K562 (cell line): Measurements from ENCODE around the gene FAM53A. TPM values are rescaled to one million over a fixed set of nuclear protein-coding genes. Genes with fewer than 3 reads are reported as not detected.

Experiments used
- ATAC-seq: fragments of 200-7000 bp; cut with Tn5 transposase; 3 replicates; pipeline ENCODE4 v1.9.1; 2020; ENCODE audit warnings: moderate library complexity
- BruUV-seq: library from RNA; stranded (reverse); fragments of 400-500 nt; replicated peaks from 2 replicates; lab custom pipeline; 2021; lab: Mats Ljungman, UMichigan
- CTCF ChIA-PET: fragments of 300-600 bp; formaldehyde crosslinking; extraction: SDS; loops from one replicate; lab custom pipeline; 2021; ENCODE audit warnings: low intra/inter-chr PET ratio; lab: Yijun Ruan, JAX
- POLR2A ChIA-PET: fragments of 300-600, 350-650 bp; sonication (Branson Sonifier 250); formaldehyde crosslinking; extraction: SDS; loops from one replicate; lab custom pipeline; 2021; ENCODE audit warnings: antibody characterized with exemption, inconsistent platforms; lab: Yijun Ruan, JAX
- DNase-seq, 4 experiments: peaks; one replicate each; pipeline versions ENCODE4 v3.0.0 to v3.0.0-alpha.2; 2011 to 2018; ENCODE audit warnings: low spot score in 3 of 4, mixed read lengths in 3 of 4; ENCODE audit errors: extremely low read depth in 1 of 4
- FAIRE-seq: peaks from 2 replicates; lab custom pipeline; 2011; peaks lifted over from hg19 to GRCh38; lab: Jason Lieb, UNC
- H2AFZ ChIP-seq: 2 replicates; pipeline ENCODE4 v1.6.0; 2011; ENCODE audit warnings: low read depth, low read length, control low read depth, inconsistent platforms
- H3K27ac ChIP-seq: fragments of 200-600 bp; 3 replicates; pipeline ENCODE4 v1.8.0; 2011; ENCODE audit warnings: low read depth, mild to moderate bottlenecking, control low read depth, inconsistent platforms, low read length, moderate library complexity, mixed read lengths; ENCODE audit errors: extremely low read depth
- H3K27me3 ChIP-seq, 2 experiments: fragments of 300-600 bp in 1 of 2; 2 replicates in 1 of 2; 3 replicates in 1 of 2; pipeline versions ENCODE4 v1.6.0 to v1.8.0; 2011; ENCODE audit warnings: inconsistent platforms in 2 of 2, low read length in 2 of 2, mild to moderate bottlenecking in 1 of 2, mixed read lengths in 1 of 2, moderate library complexity in 1 of 2; ENCODE audit not compliant: control insufficient read depth in 2 of 2, insufficient read depth in 2 of 2
- H3K36me3 ChIP-seq: fragments of 300-600 bp; 3 replicates; pipeline ENCODE4 v1.8.0; 2011; ENCODE audit warnings: mild to moderate bottlenecking, low read length, inconsistent platforms; ENCODE audit not compliant: control insufficient read depth, insufficient read depth
- H3K4me1 ChIP-seq, 2 experiments: fragments of 200-600 bp in 1 of 2; replicated peaks in 1 of 2; 2 replicates in 1 of 2; 3 replicates in 1 of 2; pipeline versions ENCODE4 v1.5.1 to v1.8.0; 2011; ENCODE audit warnings: inconsistent platforms in 2 of 2, low read length in 2 of 2, mild to moderate bottlenecking in 1 of 2, mixed read lengths in 1 of 2, moderate library complexity in 1 of 2; ENCODE audit not compliant: control insufficient read depth in 2 of 2, insufficient read depth in 2 of 2
- H3K4me2 ChIP-seq: 2 replicates; pipeline ENCODE4 v1.6.1; 2011; ENCODE audit warnings: low read length, control low read depth, inconsistent platforms, mixed read lengths; ENCODE audit not compliant: insufficient read depth
- H3K4me3 ChIP-seq: fragments of 200-600 bp; sonication (generic), shearing (Covaris generic); 2 replicates; pipeline ENCODE4 v1.5.1; 2016; ENCODE audit warnings: control low read depth, inconsistent platforms
- H3K79me2 ChIP-seq: fragments of 200-600 bp; 3 replicates; pipeline ENCODE4 v1.8.0; 2011; ENCODE audit warnings: low read length, inconsistent platforms; ENCODE audit not compliant: control insufficient read depth, insufficient read depth
- H3K9ac ChIP-seq, 2 experiments: 2 replicates each; pipeline versions ENCODE4 v1.6.0 to v1.6.1; 2011; ENCODE audit warnings: low read depth in 2 of 2, low read length in 2 of 2, control low read depth in 1 of 2, inconsistent platforms in 1 of 2, mild to moderate bottlenecking in 1 of 2, mixed read lengths in 1 of 2; ENCODE audit not compliant: insufficient read depth in 1 of 2
- H3K9me1 ChIP-seq: one replicate; pipeline ENCODE4 v1.6.0; 2011; ENCODE audit warnings: inconsistent platforms, mild to moderate bottlenecking, low read length, moderate library complexity; ENCODE audit not compliant: control insufficient read depth, insufficient read depth
- H3K9me3 ChIP-seq: replicated peaks from 2 replicates; pipeline ENCODE4 v1.5.1; 2011; ENCODE audit warnings: low read depth, low read length, inconsistent platforms; ENCODE audit not compliant: control insufficient read depth, insufficient read depth
- H4K20me1 ChIP-seq: replicated peaks from 2 replicates; pipeline ENCODE4 v1.6.1; 2011; ENCODE audit warnings: low read length, inconsistent platforms, mixed read lengths; ENCODE audit not compliant: control insufficient read depth, insufficient read depth
- DIDO1 ChIP-seq: fragments of 450-650 bp; IDR thresholded peaks from 2 replicates; pipeline ENCODE4 v1.6.1; 2016; ENCODE audit warnings: low read depth, missing biosample characterization, missing genetic modification characterization
- E2F3 ChIP-seq: fragments of 250-450 bp; sonication (Bioruptor Pico); IDR thresholded peaks from 2 replicates; pipeline ENCODE4 v1.4.0; 2020; ENCODE audit warnings: mild to moderate bottlenecking
- HDAC1 ChIP-seq, 2 experiments: fragments of 450-650 bp; IDR thresholded peaks; 2 replicates each; pipeline ENCODE4 v1.6.1; 2016 to 2017; ENCODE audit warnings: inconsistent platforms in 1 of 2, mild to moderate bottlenecking in 1 of 2, moderate library complexity in 1 of 2
- MED1 ChIP-seq: sonication (generic); formaldehyde crosslinking; IDR thresholded peaks from 2 replicates; pipeline ENCODE4 v1.8.1; 2023; ENCODE audit warnings: missing genetic modification reagents, borderline replicate concordance
- PTTG1 ChIP-seq: fragments of 450-650 bp; IDR thresholded peaks from 2 replicates; pipeline ENCODE4 v1.6.1; 2016; ENCODE audit warnings: low read depth, mild to moderate bottlenecking, missing genetic modification characterization, missing compliant biosample characterization
- SAP30 ChIP-seq: fragments of 200-600 bp; sonication (generic); IDR thresholded peaks from 2 replicates; pipeline ENCODE4 v1.6.1; 2012; ENCODE audit warnings: borderline replicate concordance, low read depth, mild to moderate bottlenecking, moderate library complexity, low read length, control low read depth, inconsistent platforms; ENCODE audit not compliant: insufficient read depth, poor library complexity, severe bottlenecking
- ZBTB1 ChIP-seq: sonication (generic); formaldehyde crosslinking; IDR thresholded peaks from 2 replicates; pipeline ENCODE4 v1.8.1; 2023; ENCODE audit warnings: missing genetic modification reagents, low read depth, mild to moderate bottlenecking, borderline replicate concordance
- ZNF584 ChIP-seq: fragments of 200-800 bp; sonication (Bioruptor generic); IDR thresholded peaks from 2 replicates; pipeline ENCODE4 v1.6.1; 2016; ENCODE audit warnings: low read depth, mild to moderate bottlenecking, missing genetic modification characterization, missing compliant biosample characterization
- WGBS: fragments of 100-300 bp; shearing (Covaris generic); methylation state at CpG from one replicate; pipeline ENCODE4 v1.1.6; 2016; ENCODE audit warnings: low coverage, mixed read lengths; ENCODE audit not compliant: insufficient coverage; ENCODE audit errors: missing lambda C conversion rate; 5-methylcytosine and 5-hydroxymethylcytosine counted together
- in situ Hi-C: fragments of 300-500 bp; cut with MboI; formaldehyde crosslinking; loops from 4 replicates; pipeline ENCODE4 v1.15.0; 2018; ENCODE audit warnings: inconsistent platforms, mixed read lengths
- intact Hi-C: fragments of 100-400 bp; cut with micrococcal nuclease; formaldehyde crosslinking; loops from 2 replicates; pipeline ENCODE4 v1.14.2; 2022
- polyA plus RNA-seq, 8 experiments: library from polyadenylated mRNA; depleted of rRNA in 4 of 8; stranded (reverse) in 5 of 8; unstranded in 3 of 8; fragments of >200 nt; fragmentation: Nextera tagmentation in 2 of 8; fragmentation: Illumina TruSeq in 1 of 8; extraction: Ambion mirVana in 2 of 8; extraction: Trizol in 1 of 8; gene quantifications; 2 replicates each; pipeline versions ENCODE4 v1.2.1 to v1.2.3, GENCODE V29; 2011 to 2014; ENCODE audit warnings: inconsistent platforms in 1 of 8, missing spikeins in 1 of 8
- total RNA-seq, 7 experiments: library from RNA; depleted of rRNA in 6 of 7; stranded (reverse); fragments of >200 nt in 6 of 7; fragmentation: Illumina TruSeq in 2 of 7; extraction: Trizol in 2 of 7; gene quantifications; 2 replicates each; pipeline versions ENCODE4 v1.2.1 to v1.2.3, GENCODE V29; 2011 to 2021; ENCODE audit warnings: low replicate concordance in 1 of 7
- TF ChIP-seq, protein P1 (sequence below): fragments of 250-450 bp; sonication (Bioruptor Pico); IDR thresholded peaks from 2 replicates; pipeline ENCODE4 v1.4.0; 2020; ENCODE audit warnings: mild to moderate bottlenecking, moderate library complexity
- TF ChIP-seq, protein P2 (sequence below): fragments of 250-450 bp; sonication (Bioruptor Pico); IDR thresholded peaks from 2 replicates; pipeline ENCODE4 v1.8.0; 2021; ENCODE audit warnings: moderate library complexity, mild to moderate bottlenecking, inconsistent platforms

FAM53A gene
- total and polyA plus RNA-seq, 9 of the 15 experiments (the other 6 are each of a cell fraction or from before 2014, with no cell fraction given), result 0.53 to 2.7 (median 1.4) TPM; not detected in 2

DNA sequence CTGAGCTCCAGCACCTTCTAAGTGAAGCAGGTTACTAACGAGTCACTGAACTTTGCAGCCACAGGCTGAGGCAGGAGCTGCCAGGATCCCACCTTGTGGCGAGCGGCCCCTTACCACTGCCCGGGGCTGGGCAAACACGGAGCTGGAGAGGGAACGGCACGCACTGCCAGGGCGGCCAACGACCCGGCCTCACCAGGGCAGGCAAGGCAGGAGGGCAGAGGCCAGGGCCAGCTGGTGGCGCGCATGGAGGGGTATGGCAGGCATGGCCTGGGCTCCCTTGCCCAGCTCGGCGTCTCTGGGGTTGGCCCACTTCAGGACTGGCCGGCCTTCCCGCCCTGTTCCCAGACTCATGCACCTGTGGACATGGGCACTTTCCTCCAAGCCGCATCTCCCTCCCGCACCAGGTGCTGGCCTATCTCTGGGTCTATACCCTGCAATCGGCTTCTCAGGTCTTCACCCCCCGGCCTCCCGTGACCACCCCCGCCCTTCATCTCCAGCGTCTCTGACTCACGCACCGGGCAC lies 64.9 kb downstream of the FAM53A start:
- Histone ChIP-seq H3K79me2 (no peaks in the 10 kb centered on the region), H4K20me1 (0 out of 2 replicates have a peak, but pooled peaks cover 6% of the 10 kb centered on the region), H3K9me1 (no peaks in the 10 kb centered on the region), H3K4me3 (no peak overlapping the region), H3K9ac (no peak overlapping the region), H2AFZ (no peak overlapping the region), H3K27me3 (peaks cover 44 to 79% of the 10 kb centered on the region in 2 experiments), H3K4me2 (no peak overlapping the region), H3K36me3 (no peaks in the 10 kb centered on the region), H3K27ac (no peak overlapping the region), H3K4me1 (peaks cover 0 to 49% of the 10 kb centered on the region in 2 experiments; a peak in 3 of 5 replicates), H3K9me3 (no peaks in the 10 kb centered on the region)
- ChIA-PET CTCF (no interaction called here), POLR2A (interaction anchor here (0.6 to 1.1 kb wide), 2 partner anchors 24 to 30 kb away, joined by 3 read pairs; no protein-coding TSS in a partner anchor)
- ATAC-seq, result no peak
- no peak for DNase-seq
- intact Hi-C loops, result no loop called here
- no peak for FAIRE-seq
- 15% methylated on average over 25 of the region's 25 CpGs for WGBS
- no peak for TF ChIP-seq HDAC1 (IDR thresholded peaks at IDR 0.05)
- no peak for TF ChIP-seq DIDO1 (tag)
- TF ChIP-seq ZNF584 (CRISPR knock-in tag), result no peak
- no peak for TF ChIP-seq PTTG1 (tag)
- TF ChIP-seq MED1, result no peak
- no peak for TF ChIP-seq E2F3 (CRISPR knock-in tag)
- TF ChIP-seq SAP30, result no peak
- TF ChIP-seq, protein P1, sequence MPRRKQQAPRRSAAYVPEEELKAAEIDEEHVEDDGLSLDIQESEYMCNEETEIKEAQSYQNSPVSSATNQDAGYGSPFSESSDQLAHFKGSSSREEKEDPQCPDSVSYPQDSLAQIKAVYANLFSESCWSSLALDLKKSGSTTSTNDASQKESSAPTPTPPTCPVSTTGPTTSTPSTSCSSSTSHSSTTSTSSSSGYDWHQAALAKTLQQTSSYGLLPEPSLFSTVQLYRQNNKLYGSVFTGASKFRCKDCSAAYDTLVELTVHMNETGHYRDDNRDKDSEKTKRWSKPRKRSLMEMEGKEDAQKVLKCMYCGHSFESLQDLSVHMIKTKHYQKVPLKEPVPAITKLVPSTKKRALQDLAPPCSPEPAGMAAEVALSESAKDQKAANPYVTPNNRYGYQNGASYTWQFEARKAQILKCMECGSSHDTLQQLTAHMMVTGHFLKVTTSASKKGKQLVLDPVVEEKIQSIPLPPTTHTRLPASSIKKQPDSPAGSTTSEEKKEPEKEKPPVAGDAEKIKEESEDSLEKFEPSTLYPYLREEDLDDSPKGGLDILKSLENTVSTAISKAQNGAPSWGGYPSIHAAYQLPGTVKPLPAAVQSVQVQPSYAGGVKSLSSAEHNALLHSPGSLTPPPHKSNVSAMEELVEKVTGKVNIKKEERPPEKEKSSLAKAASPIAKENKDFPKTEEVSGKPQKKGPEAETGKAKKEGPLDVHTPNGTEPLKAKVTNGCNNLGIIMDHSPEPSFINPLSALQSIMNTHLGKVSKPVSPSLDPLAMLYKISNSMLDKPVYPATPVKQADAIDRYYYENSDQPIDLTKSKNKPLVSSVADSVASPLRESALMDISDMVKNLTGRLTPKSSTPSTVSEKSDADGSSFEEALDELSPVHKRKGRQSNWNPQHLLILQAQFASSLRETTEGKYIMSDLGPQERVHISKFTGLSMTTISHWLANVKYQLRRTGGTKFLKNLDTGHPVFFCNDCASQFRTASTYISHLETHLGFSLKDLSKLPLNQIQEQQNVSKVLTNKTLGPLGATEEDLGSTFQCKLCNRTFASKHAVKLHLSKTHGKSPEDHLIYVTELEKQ (CRISPR knock-in tag), result no peak
- TF ChIP-seq ZBTB1 (CRISPR knock-in tag), result no peak
- TF ChIP-seq, protein P2, sequence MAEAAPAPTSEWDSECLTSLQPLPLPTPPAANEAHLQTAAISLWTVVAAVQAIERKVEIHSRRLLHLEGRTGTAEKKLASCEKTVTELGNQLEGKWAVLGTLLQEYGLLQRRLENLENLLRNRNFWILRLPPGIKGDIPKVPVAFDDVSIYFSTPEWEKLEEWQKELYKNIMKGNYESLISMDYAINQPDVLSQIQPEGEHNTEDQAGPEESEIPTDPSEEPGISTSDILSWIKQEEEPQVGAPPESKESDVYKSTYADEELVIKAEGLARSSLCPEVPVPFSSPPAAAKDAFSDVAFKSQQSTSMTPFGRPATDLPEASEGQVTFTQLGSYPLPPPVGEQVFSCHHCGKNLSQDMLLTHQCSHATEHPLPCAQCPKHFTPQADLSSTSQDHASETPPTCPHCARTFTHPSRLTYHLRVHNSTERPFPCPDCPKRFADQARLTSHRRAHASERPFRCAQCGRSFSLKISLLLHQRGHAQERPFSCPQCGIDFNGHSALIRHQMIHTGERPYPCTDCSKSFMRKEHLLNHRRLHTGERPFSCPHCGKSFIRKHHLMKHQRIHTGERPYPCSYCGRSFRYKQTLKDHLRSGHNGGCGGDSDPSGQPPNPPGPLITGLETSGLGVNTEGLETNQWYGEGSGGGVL (CRISPR knock-in tag), result no peak
- BruUV-seq, result no TSS peak
- in situ Hi-C loops, result no loop called here
